GM18520 (cell line): ENCODE results near the gene NRXN2.
"Not testable (repeated sequence)": the region's sequence is repeated elsewhere in the genome, so short reads cannot be mapped to it uniquely, and the experiment has no call there.

Experiments
- ATAC-seq: cut with Tn5 transposase; IDR thresholded peaks from one replicate; pipeline ENCODE4 v1.9.1; 2021; ENCODE audit not compliant: unreplicated experiment

The NRXN2 gene

DNA sequence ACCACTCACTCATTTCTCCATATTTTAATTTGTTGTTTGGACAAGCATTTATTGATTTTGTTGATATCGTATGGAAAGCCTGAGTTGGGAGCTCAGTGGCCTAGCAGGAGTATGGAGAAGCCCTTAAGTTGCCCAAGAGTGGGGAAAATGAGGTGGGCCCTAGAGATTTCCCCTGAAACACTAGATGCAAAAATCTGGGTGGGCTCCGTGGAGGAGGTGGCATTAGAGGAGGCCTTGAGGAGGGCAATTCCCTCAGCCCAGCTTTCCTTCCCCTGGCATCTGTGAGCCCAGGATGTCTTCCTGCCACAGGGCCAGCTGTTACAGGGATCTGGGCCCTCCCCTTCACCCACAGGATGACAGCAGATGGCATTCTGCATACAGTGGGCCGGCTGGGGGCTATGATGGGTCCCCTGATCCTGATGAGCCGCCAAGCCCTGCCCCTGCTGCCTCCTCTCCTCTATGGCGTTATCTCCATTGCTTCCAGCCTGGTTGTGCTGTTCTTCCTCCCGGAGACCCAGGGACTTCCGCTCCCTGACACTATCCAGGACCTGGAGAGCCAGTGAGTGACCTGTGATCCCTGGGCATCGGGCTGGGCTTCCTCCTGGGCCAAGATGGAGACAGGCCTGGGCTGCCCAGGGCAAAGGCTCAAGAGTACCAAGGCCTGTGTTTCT lies 153.6 kb downstream of the NRXN2 start:
- no peak for ATAC-seq

DNA sequence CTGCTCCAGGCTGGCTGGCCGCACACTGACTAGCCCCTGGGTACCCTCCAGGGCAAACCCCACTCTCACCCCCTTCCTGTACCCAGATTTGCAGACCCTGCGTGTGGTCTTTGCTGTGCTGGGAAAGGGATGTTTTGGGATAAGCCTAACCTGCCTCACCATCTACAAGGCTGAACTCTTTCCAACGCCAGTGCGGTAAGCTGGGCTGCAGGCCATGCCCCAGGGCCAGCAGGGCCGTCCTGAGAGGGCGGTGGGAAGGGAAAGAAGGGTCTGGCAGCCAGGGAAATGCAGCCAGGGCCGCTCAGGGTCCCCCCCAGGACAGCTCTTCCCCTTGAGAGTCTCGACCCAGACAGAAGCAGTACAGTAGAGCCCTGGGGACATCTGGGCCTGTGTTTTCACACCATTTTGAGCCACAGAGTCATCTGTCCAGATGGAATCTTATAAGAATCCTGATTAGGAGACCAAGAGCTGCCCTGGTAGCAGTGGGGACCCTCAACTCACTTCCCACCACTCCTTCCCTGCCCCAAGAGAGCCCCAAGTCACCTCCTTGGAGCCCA lies 154.3 kb downstream of the NRXN2 start:
- ATAC-seq: no peak

DNA sequence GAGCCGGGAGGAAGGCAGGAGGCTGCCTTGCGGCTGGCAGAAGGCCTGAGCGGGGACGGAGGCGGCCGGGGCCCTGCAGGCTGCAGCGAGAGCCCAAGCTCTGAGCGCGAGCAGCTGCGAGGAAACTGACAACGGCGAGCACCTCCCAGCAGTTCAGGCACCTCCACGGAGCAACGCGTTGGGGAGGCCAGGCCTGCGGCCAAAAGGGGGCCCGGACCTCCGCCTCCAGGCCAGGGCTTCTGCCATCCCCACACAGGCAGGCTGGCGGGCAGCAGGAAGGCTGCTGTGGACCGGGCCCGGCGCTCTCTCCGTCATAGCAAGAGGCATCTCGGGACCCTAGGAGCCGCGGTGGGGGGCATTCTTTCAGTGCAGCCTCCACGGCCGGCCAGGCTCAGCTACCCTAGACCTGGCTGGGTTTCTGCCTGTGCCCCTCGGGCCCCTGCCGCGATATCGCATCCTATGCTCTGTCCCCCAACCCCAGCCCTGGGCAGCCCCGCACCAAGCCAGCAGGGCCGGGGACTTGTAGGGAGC lies 154.9 kb downstream of the NRXN2 start:
- ATAC-seq: no peak

DNA sequence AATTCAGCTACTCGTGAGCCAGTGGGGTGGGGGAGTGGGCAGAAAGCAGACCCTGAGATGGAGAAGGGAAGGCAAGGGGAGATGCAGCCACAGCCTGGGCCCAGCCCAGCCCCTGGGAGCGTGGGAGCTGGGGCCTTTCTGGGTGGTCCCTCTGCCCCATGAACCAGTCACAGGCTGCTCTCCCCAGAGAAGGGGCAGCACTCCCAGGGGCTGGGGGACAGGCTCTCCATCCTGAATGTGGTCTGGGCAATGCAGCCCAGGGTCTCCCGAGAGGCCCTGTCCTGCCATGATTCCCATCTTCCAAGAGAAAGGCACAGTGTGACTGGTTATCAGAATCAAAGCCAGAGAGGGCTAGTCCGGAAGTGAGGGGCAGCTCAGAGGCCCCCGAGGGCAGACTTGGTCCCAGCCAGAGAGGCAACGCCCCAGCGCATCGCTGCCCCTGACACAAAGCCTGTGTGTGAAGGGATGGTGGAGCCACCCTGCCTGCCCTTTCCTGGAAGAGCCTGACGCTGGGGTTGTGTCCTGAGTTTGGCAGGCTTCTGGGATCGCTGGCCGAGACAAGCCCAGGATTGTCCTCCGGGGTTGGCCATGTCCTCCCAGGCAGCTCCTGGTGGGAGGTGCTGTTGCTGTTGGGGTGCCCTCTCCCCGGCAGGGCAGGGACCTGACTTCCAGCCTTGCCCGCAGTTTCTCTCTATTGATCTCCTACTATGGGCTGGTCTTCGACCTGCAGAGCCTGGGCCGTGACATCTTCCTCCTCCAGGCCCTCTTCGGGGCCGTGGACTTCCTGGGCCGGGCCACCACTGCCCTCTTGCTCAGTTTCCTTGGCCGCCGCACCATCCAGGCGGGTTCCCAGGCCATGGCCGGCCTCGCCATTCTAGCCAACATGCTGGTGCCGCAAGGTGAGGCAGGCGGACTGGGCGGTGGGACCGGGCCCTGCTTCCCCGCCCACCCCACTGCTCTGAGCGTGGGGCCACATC lies 155.8 kb downstream of the NRXN2 start:
- ATAC-seq: no peak

DNA sequence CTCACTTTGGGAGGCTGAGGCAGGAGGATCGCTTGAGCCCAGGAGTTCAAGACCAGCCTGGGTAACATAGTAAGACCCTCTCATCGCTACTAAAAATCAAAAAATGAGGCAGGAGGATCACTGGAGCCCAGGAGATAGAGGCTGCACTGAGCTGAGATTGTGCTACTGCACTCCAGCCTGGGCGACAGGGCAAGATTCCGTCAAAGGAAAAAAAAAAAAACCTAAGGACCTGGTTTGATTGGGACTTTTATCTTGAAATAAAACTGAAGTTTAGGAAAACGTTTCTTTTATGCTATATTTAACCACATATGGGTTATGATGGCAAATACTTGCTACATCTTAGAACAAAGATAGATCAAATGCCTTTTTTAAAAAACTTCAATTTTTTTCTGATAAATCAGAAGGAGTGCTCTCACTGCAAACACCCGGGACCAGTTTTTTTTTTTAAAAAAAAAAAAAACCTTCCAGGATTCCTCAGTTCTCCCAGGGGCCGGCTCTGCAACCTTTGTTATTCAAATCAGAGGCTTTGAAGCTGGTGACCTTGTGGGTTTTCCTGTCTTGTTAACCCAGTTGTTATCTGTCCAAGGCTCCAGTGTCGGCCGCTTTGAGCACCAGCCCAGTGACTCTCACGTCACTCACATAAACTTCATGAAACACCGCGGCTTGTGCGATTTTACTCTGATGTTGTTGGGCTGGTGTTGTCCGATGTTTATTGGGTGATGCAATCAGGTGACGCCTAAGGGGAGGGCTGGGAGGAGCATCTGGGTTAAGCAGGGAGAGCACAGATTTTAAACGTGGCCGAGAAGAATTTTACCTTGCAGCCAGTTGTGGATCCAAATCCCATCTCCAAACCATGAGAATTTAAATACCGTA lies 156.7 kb downstream of the NRXN2 start:
- no peak for ATAC-seq

DNA sequence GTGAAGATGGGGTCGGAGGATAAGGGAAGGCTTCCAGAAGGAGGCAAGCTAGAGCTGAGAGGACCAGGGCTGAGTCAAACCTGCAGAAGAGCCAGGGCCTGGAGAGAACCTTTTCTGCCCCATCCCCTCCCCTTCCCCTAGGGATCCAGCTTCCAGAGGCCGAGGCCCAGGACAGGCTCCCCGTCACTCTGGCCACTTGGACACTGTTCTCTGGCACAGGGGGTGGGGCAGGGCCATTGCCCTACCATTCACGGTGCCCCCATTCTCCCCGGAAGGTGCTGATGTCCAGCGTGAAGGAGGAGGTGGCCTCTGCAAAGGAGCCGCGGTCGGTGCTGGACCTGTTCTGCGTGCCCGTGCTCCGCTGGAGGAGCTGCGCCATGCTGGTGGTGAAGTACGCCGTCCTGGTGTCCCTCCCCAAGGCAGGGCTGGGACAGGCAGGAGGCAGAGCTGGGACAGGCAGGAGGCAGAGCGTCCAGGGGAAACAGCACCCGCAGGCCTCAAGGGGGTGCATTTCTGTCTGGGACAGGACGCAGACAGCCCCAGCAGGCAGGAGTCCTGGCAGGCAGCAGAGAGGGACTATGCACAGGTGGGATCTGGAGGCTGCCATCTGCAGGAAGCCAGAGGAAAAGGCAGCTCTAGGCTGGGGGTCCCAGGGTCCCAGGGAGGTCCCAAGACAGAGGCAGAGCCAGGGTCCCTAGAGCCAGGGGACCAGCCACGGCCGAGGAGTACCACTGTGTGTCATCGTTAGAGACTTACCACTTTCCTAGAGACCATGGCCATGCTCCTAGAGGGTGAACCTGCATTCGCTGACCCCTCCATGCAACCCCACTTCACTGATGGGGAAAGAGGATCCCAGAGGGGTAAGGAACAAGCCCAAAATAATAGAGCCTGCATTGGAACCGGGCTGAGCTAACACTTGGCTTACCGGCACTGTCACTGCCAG lies 157.8 kb downstream of the NRXN2 start:
- ATAC-seq: no peak

DNA sequence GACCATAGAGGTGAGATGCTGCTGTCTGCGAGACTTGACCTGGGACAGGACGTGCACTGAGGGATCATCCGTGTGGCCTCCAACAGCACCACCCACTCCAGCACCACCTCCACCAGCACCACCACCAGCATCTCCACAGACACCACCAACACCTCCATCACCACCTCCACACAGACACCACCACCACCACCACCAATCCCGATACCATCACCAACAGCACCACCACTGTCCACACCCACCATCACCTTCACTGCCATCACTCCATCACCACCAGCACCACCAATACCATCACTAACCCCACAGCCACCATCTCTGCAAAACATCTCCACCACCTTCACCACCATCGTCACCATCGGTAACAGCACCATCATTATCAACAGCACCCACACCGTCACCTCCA lies 158.6 kb downstream of the NRXN2 start:
- ATAC-seq: no peak

DNA sequence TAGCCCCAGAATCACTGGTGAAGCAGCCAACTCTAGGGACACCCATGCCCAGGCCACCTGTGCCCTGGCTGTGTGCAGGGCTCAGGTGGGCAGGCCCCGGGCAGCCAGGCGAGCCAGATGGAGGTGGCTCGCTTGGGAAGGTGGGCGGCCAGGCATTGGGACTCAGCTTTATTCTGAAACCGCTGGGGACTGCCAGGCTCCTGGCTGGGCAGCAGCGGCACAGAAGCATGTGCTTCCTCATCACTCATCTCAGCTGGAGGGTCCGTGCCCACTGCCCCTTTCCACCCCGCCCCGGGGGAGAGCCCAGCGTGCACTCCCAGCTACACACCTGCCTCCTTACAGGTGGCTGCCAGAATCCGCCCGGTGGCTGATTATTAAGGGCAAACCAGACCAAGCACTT lies 159.0 kb downstream of the NRXN2 start:
- no peak for ATAC-seq

DNA sequence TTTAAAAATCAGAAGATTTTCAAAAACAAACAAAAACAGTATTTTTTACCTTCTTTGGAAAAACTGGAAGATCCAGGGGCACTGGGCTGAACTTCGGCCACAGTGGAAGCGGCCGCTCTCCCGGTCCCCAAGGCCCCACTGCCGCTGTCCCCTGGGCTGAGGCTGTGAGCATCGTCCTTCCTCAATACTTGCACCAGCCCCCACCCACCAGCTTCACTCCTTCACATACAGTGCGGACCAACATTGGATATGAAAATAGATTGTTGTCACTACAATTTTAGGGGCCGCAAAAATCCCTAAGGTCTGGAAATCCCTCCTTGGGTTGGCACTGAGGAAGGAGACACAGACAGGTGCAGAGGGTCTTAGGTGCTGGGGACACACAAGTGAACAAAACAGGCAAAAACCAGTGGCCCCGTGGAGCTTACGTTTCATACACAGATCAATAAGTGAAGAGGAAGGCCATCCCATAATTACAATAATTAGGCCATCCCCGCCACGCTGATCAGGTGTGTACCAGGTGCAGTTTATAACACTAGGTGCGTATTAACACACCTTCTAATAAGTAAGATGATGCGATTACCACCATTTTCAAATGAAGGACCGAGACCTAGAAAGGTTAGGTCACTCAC lies 160.2 kb downstream of the NRXN2 start:
- no peak for ATAC-seq

DNA sequence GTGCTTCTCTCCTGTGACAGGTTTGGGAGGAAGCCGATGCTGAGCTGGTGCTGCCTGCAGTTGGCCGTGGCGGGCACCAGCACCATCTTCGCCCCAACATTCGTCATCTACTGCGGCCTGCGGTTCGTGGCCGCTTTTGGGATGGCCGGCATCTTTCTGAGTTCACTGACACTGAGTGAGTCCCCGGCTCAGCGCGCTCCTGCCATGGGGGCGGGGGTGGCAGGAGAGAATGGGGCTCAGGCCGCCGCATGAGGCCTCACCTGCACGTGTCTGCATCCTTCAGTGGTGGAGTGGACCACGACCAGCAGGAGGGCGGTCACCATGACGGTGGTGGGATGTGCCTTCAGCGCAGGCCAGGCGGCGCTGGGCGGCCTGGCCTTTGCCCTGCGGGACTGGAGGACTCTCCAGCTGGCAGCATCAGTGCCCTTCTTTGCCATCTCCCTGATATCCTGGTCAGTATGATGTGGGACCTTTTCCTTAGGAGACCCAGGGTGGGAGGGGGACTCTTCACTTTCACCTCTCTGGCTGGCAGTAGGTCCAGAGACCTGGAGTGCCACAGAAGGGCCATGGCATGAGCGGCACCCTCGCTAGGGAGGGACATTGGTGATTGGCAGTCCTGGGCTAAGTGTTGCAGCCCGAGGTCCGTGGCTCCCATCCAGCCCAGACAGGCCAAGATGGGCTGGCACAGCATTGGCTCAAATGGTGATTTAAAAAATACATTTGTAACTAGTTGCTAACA lies 160.8 kb downstream of the NRXN2 start:
- no peak for ATAC-seq

DNA sequence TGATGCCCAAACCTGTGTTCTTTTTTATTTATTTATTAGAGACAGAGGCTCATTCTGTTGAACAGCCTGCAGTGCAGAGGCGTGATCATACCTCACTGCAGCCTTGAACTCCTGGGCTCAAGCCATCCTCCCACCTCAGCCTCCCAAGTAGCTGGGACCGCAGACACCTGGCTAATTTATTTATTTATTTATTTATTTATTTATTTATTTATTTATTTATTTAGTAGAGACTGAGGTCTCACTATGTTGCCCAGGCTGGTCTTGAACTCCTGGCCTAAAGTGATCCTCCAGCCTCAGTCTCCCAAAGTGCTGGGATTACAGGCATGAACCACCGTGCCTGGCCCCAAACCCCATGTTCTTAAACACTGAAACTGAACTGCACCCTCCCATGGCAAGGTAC lies 161.6 kb downstream of the NRXN2 start:
- not testable (repeated sequence) for ATAC-seq

DNA sequence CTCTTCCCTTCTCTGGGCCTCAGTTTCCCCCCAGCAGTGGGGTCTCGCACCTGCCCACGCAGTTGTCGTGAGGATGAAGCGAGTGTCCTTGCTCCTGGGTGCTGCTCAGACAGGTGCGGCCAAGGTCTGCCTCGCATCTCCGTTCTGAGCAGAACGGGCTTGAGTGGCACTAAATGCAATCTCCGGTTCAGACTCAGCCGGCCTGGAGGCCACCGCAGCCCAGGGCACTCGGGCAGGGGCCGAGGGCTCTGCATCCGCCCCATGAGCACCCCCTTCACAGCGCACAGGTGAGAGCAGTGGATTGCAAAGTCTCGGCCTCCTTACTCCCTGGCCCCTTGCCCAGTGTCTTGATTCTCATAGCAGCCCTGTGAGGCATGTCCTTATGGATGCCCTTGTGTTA lies 162.1 kb downstream of the NRXN2 start:
- ATAC-seq: no peak

DNA sequence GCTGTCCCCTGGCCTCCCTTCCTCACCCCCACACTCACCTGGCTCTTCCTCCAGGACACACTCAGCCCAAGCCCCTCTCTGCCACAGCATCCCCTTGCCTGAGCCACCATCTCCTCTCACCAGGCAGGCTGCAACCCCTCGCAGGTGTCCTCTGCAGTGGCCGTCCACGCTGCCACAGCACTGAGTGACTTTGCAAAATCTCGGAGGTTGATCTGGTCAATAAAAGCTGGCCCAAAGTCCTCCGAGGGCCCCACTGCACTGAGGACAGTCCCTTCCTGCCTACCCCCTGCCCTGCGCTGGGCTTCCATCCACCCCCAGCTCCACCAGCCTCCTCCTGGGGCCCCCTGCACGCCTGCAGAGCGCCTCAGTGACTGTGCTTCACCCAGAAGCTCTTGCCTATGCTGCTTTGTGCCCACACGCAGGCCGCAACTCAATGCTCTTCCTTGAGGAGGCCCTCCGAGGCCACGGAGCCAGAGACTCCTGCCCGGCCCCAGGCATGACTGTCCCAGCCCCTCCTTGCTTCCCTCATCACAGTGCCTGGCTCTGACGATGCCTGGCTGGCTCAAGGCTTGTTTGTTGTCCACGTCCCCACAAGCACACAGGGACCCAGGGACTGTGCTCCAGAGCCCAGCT lies 162.7 kb downstream of the NRXN2 start:
- ATAC-seq: no peak

DNA sequence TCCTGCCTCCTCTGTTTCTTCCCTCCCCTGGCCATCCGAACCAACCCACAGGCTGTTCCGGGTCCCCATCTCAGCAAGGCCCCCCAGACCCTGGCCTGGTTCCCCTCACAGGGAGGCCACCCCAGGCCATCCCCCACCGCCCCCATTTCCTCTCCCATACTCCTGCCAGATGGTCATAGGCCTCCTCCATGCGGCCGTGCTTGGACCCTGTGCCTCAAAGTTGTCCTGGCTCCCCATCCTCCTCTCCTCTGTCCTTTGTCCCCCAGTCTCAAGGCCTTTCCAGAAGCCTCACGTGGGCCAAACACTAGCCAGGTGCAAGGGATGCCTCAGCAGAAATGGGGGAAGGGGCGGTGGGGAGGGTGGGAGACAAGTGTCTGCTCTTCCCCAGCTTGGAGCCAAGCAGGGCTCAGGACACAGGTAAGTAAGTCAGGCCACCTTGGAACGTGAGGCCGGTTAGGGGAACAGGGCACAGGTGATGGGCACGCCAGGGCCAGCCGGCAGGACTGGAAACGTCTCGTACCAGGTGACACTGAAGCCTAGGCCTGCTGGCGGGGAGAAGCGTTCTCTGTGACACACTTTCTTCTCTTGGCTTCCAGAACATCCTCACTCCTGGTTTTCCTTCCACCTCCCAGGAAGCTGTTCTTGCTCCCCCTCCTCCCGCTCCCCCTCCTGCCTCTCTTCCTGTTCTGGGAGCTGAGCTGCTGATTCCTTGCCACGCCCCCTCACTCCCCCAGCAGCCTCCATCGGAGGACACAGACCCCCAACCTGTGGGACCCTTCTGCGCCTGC lies 163.5 kb downstream of the NRXN2 start:
- no peak for ATAC-seq

DNA sequence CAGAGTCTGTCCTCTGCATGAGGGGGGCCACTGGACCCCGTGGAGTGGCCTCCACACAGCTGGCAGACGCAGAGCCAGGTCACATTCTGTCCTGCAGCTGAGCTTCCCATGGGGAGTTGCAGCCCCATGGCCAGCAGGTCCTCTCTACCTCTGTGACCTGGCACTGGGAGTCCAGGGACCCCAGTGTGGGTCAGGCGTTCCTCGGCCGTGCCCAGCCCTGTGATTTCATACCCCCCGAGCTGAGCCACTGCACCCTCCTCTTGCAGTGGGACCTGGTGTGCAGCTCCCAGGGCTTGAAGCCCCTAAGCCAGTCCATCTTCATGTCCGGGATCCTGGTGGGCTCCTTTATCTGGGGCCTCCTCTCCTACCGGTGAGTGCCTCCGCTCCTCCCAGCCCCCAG lies 164.1 kb downstream of the NRXN2 start:
- no peak for ATAC-seq

DNA sequence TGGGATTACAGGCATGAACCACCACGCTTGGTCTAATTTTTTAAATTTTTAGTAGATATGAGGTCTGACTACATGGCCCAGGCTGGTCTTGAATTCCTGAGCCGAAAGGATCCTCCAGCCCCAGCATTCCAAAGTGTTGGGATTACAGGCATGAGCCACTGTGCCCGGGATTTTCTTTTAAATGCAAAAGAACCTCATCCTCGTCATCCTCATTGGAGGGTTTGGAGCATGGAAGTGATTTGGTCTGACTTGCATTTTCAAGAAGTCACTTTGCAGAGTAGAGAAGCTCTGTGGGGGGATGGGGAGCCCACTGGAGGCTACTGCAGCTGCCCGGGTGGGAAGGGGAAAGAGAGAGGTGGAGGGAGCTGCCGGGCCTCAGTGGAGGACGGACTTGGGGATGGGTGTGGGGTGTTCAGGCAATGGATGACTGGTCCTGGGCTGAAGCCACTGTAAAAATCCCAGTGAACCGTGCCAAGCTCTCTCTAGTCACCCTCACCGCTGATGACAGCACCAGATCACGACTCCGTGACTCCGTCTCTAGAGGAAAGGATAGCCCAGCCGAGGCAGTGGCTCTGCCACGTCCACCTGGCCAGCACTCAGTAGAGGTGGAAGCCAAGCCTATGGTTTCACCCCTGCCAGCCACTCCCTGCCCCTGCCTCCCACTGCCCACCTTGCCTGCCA lies 164.8 kb downstream of the NRXN2 start:
- no peak for ATAC-seq
